ENCODE data around the gene HSF5. TPM values are rescaled to one million over a fixed set of nuclear protein-coding genes. Genes with fewer than 3 reads are reported as not detected.

The HSF5 gene
- total RNA-seq, 2 donors from 2014 or later, result 0.09 to 0.22 TPM

DNA sequence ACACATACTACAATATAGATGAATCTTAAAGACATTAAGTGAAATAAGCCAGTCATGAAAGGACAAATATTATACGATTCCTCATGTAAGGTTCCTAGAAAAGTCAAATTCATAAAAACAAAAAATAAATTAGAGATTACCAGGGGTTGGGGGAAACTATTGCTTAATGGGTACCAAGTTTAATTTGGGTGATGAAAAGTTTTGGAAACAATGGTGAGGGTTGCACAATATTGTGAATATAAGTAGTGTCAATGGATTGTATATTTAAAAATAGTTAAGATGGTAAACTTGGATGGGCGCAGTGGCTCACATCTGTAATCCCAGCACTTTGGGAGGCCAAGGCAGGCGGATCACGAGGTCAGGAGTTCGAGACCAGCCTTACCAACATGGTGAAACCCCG lies 17.9 kb downstream of the HSF5 start:
- Histone ChIP-seq H3K9ac (ENCODE audit: extremely low read depth, low read length, poor library complexity, severe bottlenecking) (no peak overlapping the region), H3K27ac (ENCODE audit: low read depth, low read length) (no peak overlapping the region), H3K36me3 (ENCODE audit: control insufficient read depth, insufficient read depth, low read length) (no peaks in the 10 kb centered on the region), H3K27me3 (ENCODE audit: control insufficient read depth, insufficient read depth, low read length, poor library complexity, severe bottlenecking) (peaks cover 32% of the 10 kb centered on the region), H3K4me1 (ENCODE audit: control insufficient read depth, insufficient read depth, low read length) (no peaks in the 10 kb centered on the region), H3K4me3 (ENCODE audit: low read length) (no peak overlapping the region), H3K9me3 (ENCODE audit: control insufficient read depth, low read length) (no peaks in the 10 kb centered on the region)
- no peak overlapping the region for H3K4me3 Mint-ChIP-seq
- no peaks in the 10 kb centered on the region for H3K9me3 Mint-ChIP-seq
- TF ChIP-seq, protein P1, sequence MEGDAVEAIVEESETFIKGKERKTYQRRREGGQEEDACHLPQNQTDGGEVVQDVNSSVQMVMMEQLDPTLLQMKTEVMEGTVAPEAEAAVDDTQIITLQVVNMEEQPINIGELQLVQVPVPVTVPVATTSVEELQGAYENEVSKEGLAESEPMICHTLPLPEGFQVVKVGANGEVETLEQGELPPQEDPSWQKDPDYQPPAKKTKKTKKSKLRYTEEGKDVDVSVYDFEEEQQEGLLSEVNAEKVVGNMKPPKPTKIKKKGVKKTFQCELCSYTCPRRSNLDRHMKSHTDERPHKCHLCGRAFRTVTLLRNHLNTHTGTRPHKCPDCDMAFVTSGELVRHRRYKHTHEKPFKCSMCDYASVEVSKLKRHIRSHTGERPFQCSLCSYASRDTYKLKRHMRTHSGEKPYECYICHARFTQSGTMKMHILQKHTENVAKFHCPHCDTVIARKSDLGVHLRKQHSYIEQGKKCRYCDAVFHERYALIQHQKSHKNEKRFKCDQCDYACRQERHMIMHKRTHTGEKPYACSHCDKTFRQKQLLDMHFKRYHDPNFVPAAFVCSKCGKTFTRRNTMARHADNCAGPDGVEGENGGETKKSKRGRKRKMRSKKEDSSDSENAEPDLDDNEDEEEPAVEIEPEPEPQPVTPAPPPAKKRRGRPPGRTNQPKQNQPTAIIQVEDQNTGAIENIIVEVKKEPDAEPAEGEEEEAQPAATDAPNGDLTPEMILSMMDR (conservative IDR thresholded peaks at IDR 0.05), result no peak
- 90% methylated on average over 5 to 6 of the region's 6 CpGs for WGBS, 2 experiments (ENCODE audit: insufficient coverage in 1 of 2, insufficient read length in 1 of 2)
- H3K27me3 Mint-ChIP-seq (ENCODE audit: insufficient read depth), result peaks cover 10% of the 10 kb centered on the region
- no peaks in the 10 kb centered on the region for H3K4me1 Mint-ChIP-seq
- H3K27ac Mint-ChIP-seq, result no peak overlapping the region
- no peaks in the 10 kb centered on the region for H3K36me3 Mint-ChIP-seq (ENCODE audit: low read depth)
- no peak for DNase-seq

DNA sequence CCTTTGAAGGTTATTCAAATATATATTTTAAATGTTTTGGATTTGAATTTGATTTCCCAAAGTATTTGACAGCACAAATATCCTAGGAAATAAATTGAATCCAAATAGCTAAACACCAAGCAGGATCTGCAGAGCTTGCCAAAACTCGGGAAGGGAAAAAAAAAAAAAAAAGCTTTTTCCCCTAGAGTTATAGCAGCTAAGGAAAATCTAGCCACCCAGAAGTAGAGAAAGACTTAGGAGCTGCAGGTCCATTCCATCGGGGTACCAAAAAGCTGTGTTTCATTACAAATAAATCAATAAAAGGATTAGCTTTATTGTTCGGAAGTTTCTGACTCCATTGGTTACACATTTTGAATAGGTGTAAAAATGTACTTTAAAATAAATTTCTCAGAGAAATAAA lies 19.3 kb downstream of the HSF5 start:
- TF ChIP-seq, protein P1 (conservative IDR thresholded peaks at IDR 0.05), result no peak
- H3K9me3 ChIP-seq (ENCODE audit: control insufficient read depth, low read length), result no peaks in the 10 kb centered on the region
- no peaks in the 10 kb centered on the region for H3K36me3 Mint-ChIP-seq (ENCODE audit: low read depth)
- peaks cover 35% of the 10 kb centered on the region for H3K27me3 ChIP-seq (ENCODE audit: control insufficient read depth, insufficient read depth, low read length, poor library complexity, severe bottlenecking)
- 50 to 75% methylated on average over 1 to 2 of the region's 3 CpGs for WGBS, 2 experiments (ENCODE audit: insufficient coverage in 1 of 2, insufficient read length in 1 of 2)
- no peaks in the 10 kb centered on the region for H3K4me1 Mint-ChIP-seq
- H3K9me3 Mint-ChIP-seq, result no peaks in the 10 kb centered on the region
- peaks cover 13% of the 10 kb centered on the region for H3K27me3 Mint-ChIP-seq (ENCODE audit: insufficient read depth)
- no peak for DNase-seq
- H3K4me3 Mint-ChIP-seq, result no peak overlapping the region
- H3K9ac ChIP-seq (ENCODE audit: extremely low read depth, low read length, poor library complexity, severe bottlenecking), result no peak overlapping the region
- no peak overlapping the region for H3K27ac Mint-ChIP-seq
- no peaks in the 10 kb centered on the region for H3K36me3 ChIP-seq (ENCODE audit: control insufficient read depth, insufficient read depth, low read length)
- H3K4me1 ChIP-seq (ENCODE audit: control insufficient read depth, insufficient read depth, low read length), result no peaks in the 10 kb centered on the region
- no peak overlapping the region for H3K27ac ChIP-seq (ENCODE audit: low read depth, low read length)
- H3K4me3 ChIP-seq (ENCODE audit: low read length), result no peak overlapping the region

GRCh38 chr17:58455491-58455890 lies 32.7 kb downstream of the HSF5 start:
- Histone ChIP-seq H3K9ac (ENCODE audit: extremely low read depth, low read length, poor library complexity, severe bottlenecking) (no peak overlapping the region), H3K27ac (ENCODE audit: low read depth, low read length) (no peak overlapping the region), H3K4me3 (ENCODE audit: low read length) (no peak overlapping the region), H3K9me3 (ENCODE audit: control insufficient read depth, low read length) (no peaks in the 10 kb centered on the region), H3K27me3 (ENCODE audit: control insufficient read depth, insufficient read depth, low read length, poor library complexity, severe bottlenecking) (no peaks in the 10 kb centered on the region), H3K4me1 (ENCODE audit: control insufficient read depth, insufficient read depth, low read length) (no peaks in the 10 kb centered on the region), H3K36me3 (ENCODE audit: control insufficient read depth, insufficient read depth, low read length) (no peaks in the 10 kb centered on the region)
- peaks cover 3% of the 10 kb centered on the region for H3K27me3 Mint-ChIP-seq (ENCODE audit: insufficient read depth)
- no peak overlapping the region for H3K27ac Mint-ChIP-seq
- no peaks in the 10 kb centered on the region for H3K9me3 Mint-ChIP-seq
- H3K36me3 Mint-ChIP-seq (ENCODE audit: low read depth), result no peaks in the 10 kb centered on the region
- TF ChIP-seq, protein P1 (conservative IDR thresholded peaks at IDR 0.05), result no peak
- H3K4me3 Mint-ChIP-seq, result no peak overlapping the region
- no peaks in the 10 kb centered on the region for H3K4me1 Mint-ChIP-seq
- no peak for DNase-seq
